PC-9 (cell line): ENCODE data around the gene SERTM2.

Experiments used
- EZH2 ChIP-seq: fragments of 200-600 bp; sonication (generic); IDR thresholded peaks from 2 replicates; pipeline ENCODE4 v1.8.0; 2017; ENCODE audit warnings: antibody characterized with exemption, low read depth
- TF ChIP-seq, protein P1 (sequence below): fragments of 200-600 bp; sonication (generic); conservative IDR thresholded peaks from 2 replicates; pipeline ENCODE4 v1.6.1; 2017; ENCODE audit warnings: mixed run types, antibody characterized with exemption, mild to moderate bottlenecking, moderate library complexity

DNA sequence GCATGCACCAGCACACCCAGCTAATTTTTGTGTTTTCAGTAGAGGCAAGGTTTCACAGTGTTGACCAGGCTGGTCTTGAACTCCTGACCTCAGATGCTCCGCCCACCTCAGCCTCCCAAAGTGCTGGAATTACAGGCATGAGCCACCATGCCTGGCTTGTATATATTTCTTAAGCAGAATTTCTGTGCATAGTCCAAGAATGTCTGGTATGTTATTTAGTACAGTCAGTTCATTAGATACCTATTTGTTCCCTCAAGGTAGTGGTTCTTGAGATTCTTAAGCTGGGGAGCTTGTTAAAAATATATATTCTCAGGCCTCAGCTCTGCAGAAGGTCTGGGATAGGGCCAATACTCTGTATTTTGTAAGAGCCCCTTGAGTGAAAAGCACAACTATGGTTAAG lies 4.6 kb upstream of the SERTM2 start:
- TF ChIP-seq, protein P1, sequence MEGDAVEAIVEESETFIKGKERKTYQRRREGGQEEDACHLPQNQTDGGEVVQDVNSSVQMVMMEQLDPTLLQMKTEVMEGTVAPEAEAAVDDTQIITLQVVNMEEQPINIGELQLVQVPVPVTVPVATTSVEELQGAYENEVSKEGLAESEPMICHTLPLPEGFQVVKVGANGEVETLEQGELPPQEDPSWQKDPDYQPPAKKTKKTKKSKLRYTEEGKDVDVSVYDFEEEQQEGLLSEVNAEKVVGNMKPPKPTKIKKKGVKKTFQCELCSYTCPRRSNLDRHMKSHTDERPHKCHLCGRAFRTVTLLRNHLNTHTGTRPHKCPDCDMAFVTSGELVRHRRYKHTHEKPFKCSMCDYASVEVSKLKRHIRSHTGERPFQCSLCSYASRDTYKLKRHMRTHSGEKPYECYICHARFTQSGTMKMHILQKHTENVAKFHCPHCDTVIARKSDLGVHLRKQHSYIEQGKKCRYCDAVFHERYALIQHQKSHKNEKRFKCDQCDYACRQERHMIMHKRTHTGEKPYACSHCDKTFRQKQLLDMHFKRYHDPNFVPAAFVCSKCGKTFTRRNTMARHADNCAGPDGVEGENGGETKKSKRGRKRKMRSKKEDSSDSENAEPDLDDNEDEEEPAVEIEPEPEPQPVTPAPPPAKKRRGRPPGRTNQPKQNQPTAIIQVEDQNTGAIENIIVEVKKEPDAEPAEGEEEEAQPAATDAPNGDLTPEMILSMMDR = no peak
- no peak for TF ChIP-seq EZH2
